ENCODE results near the gene CKAP4.

Gene CKAP4

GRCh38 chr12:106195621-106196027 is 52.2 kb downstream of the CKAP4 start:
- DNase-seq, result no peak

GRCh38 chr12:106194351-106194750 is 53.5 kb downstream of the CKAP4 start:
- DNase-seq, result no peak

DNA sequence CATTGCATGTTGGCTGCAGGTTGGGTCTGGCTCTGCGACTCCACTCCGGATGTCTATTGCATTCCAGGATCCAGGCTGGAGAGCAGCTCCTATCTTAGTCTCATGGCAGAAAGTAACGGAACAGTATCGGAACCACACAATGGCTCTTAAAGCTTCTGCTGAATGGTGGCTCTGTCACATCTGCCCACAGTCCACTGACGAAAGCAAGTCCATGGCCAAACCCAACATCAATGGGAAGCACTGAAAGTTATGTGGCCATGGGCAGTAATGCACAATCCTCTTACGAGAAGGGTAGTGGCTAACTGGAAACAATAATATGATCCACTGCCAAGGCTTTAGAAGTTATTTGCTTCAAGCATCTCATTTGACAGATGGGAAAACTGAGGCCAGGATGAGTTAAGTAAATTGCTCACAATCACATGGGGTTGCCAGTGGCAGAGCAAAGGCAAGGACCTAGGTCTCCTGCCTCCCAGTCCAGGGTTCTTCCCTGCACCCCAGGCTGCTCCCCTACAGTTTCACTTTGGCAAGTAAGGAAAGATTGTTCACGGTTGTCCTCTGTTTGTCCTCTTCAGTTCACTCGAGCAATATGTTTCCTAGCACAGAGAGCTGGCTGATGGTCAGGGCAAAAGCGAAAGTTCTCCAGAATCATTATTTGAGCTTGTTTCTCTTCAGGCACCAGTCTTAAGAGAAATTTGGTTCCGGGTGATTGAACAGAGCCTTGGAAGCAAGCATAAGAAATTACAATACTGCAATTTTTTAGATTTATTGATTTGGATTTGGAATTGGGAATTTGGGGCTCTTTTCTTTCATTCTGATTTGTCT is 54.2 kb downstream of the CKAP4 start:
- DNase-seq, result no peak

DNA sequence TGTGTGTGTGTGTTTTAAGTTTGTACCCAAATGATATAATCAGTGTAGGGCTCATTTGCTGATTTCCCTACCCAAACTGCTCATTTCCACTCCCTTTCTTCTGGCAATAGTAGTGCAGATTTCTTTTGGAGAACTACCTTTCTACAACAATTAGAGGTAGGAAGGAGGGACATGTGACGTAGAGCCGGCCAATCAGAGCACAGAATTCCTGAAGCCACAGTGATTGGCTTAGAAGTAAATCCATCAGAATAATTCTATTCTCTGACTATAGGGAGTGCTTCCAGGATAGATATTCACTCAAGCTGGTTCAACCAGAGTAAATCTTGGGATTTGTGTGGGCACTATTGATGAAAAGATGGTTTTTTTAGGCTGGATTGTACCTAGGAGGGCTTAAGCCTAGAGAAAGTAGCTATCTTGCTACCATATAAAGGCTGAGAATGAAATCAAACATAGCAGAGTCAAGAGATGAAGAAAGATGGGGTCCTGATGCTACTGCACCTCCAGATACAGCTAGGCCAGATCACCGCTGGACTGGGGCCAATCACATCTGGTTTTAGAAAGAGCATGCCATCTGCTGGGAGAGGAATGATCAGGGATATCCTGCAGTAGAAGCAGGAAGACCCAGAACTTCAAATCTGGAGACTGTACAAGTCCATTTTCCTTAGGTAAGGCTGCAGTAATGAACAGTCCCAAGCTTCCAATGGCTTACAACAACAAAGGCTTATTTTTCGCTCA is 55.0 kb downstream of the CKAP4 start:
- no peak for DNase-seq

DNA sequence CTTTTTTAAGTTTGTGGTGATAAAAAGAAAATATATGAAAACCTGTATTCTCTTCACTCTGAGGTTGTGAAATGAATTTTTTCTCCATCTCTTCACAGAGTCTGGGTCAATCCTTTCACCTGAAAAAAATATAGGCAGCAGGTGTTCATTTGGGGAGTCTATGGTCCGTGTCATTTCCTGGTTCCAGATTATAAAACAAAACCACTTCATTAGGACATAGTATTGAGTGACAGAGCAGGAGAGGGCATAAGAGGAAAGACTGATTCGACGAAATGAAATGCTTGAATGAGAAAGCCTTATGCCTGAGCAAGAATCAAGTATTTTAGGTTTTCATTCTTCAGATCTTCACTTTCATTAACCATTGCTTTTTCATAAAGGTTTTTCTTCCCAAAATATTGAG is 57.2 kb downstream of the CKAP4 start:
- DNase-seq, result no peak

DNA sequence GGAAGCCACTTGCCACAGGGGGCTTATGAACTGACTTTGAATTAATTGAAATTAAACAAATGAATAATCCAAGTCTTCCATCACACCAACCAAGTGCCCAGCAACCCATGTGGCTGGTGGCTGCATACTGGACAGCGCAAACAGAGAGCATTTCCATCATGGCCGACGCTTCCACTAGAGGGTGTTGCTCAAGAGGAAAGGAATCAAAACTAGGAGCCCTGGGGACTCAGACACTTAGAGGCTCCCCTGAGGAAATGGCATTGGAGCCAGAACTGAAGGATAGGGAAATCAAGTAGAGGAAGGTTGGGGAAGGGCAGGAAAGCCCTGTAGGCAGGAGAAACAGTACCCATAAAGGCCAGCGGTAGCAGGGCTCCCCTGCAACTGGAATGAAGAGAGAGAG is 58.5 kb downstream of the CKAP4 start:
- no peak for DNase-seq

DNA sequence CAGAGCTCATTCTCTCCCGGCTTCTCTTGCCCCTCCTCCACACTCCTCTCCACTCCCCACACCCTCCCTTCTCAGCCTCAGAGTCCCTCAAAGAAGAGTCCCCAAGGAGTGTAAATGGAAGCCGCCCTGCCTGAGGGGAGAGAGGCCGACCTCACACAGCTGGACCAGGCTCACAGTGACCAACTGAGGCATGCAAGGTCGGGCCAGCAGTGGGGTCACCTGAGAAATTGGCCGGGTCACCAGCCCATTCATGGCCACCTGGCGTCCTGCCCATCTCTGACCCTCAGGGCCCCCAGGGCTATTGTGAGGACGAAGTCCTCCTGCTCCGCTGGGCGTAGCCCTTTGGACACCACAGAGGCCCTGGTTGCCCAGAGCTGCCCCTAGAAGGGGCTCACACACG is 59.6 kb downstream of the CKAP4 start:
- no peak for DNase-seq
